GM12878 (cell line): ENCODE data around the gene RHEB. TPM values are rescaled to one million over a fixed set of nuclear protein-coding genes. Genes with fewer than 3 reads are reported as not detected.
"Not testable (repeated sequence)": the region's sequence is repeated elsewhere in the genome, so short reads cannot be mapped to it uniquely, and the experiment has no call there.

Experiments used
- ATAC-seq: fragments of 200-7000 bp; cut with Tn5 transposase; 3 replicates; pipeline ENCODE4 v1.9.1; 2020; ENCODE audit warnings: mild to moderate bottlenecking, moderate library complexity
- BruUV-seq: library from RNA; stranded (reverse); fragments of 400-500 nt; replicated peaks from 2 replicates; lab custom pipeline; 2021; lab: Mats Ljungman, UMichigan
- CTCF ChIA-PET: fragments of 300-600 bp; sonication (Branson Sonifier 250); formaldehyde crosslinking; extraction: SDS; loops from one replicate; lab custom pipeline; 2021; ENCODE audit warnings: inconsistent platforms; lab: Yijun Ruan, JAX
- POLR2A ChIA-PET: fragments of 350-600 bp; formaldehyde crosslinking; extraction: SDS; loops from one replicate; lab custom pipeline; 2021; ENCODE audit warnings: inconsistent platforms; lab: Charles Lee
- RAD21 ChIA-PET: fragments of 300-600 bp; sonication (Branson Sonifier 250); formaldehyde crosslinking; loops from one replicate; lab custom pipeline; 2023; ENCODE audit warnings: antibody characterized with exemption; ENCODE audit not compliant: unreplicated experiment; lab: Charles Lee
- SMC1A ChIA-PET: fragments of 300-600 bp; sonication (Branson Sonifier 250); formaldehyde crosslinking; loops from one replicate; lab custom pipeline; 2023; ENCODE audit not compliant: unreplicated experiment, uncharacterized antibody; lab: Charles Lee
- DNase-seq: peaks from one replicate; pipeline ENCODE4 v3.0.0-alpha.2; 2011; ENCODE audit warnings: low read depth, low spot score
- FAIRE-seq: peaks from 3 replicates; lab custom pipeline; 2011; peaks lifted over from hg19 to GRCh38; lab: Jason Lieb, UNC
- H2AFZ ChIP-seq: 2 replicates; pipeline ENCODE4 v1.6.0; 2011; ENCODE audit warnings: low read depth, low read length, control low read depth; ENCODE audit not compliant: control insufficient read depth
- H3K27ac ChIP-seq: 2 replicates; pipeline ENCODE4 v1.5.1; 2011; ENCODE audit warnings: control low read depth; ENCODE audit not compliant: control insufficient read depth, insufficient read depth
- H3K27me3 ChIP-seq, 2 experiments: replicated peaks in 1 of 2; 2 replicates each; pipeline versions ENCODE4 v1.6.0 to v1.6.1; 2011; ENCODE audit warnings: low read length in 1 of 2; ENCODE audit not compliant: control insufficient read depth in 2 of 2, insufficient read depth in 2 of 2
- H3K36me3 ChIP-seq, 2 experiments: 2 replicates each; pipeline ENCODE4 v1.5.1; 2011; ENCODE audit warnings: low read length in 1 of 2; ENCODE audit not compliant: control insufficient read depth in 2 of 2, insufficient read depth in 2 of 2
- H3K4me1 ChIP-seq: 2 replicates; pipeline ENCODE4 v1.6.1; 2011; ENCODE audit warnings: mild to moderate bottlenecking, low read length, moderate library complexity, mixed read lengths; ENCODE audit not compliant: control insufficient read depth, insufficient read depth
- H3K4me2 ChIP-seq: 2 replicates; pipeline ENCODE4 v1.6.0; 2011; ENCODE audit warnings: control low read depth; ENCODE audit not compliant: control insufficient read depth, insufficient read depth
- H3K4me3 ChIP-seq: fragments of 200-600 bp; sonication (generic); 2 replicates; pipeline ENCODE4 v1.5.1; 2016
- H3K79me2 ChIP-seq: 2 replicates; pipeline ENCODE4 v1.6.0; 2011; ENCODE audit warnings: low read length; ENCODE audit not compliant: control insufficient read depth, insufficient read depth
- H3K9ac ChIP-seq: 2 replicates; pipeline ENCODE4 v1.8.0; 2011; ENCODE audit warnings: low read length, control low read depth, mixed read lengths; ENCODE audit not compliant: control insufficient read depth, insufficient read depth
- H3K9me3 ChIP-seq: replicated peaks from 3 replicates; pipeline ENCODE4 v1.5.1; 2011; ENCODE audit warnings: mild to moderate bottlenecking, low read length; ENCODE audit not compliant: control insufficient read depth, insufficient read depth
- H4K20me1 ChIP-seq: 2 replicates; pipeline ENCODE4 v1.6.0; 2011; ENCODE audit not compliant: control insufficient read depth, insufficient read depth
- BACH1 ChIP-seq: fragments of 450-650 bp; IDR thresholded peaks from 2 replicates; pipeline ENCODE4 v1.6.1; 2017; ENCODE audit warnings: mild to moderate bottlenecking, borderline replicate concordance
- DPF2 ChIP-seq: fragments of 450-650 bp; IDR thresholded peaks from 2 replicates; pipeline ENCODE4 v1.6.1; 2017; ENCODE audit warnings: mild to moderate bottlenecking
- GATAD2B ChIP-seq: fragments of 450-650 bp; conservative IDR thresholded peaks from 2 replicates; pipeline ENCODE4 v1.6.1; 2017; ENCODE audit warnings: low read depth, mild to moderate bottlenecking, moderate library complexity
- IKZF1 ChIP-seq: fragments of 450-650 bp; conservative IDR thresholded peaks from 2 replicates; pipeline ENCODE4 v1.6.1; 2017; ENCODE audit warnings: antibody characterized with exemption, mild to moderate bottlenecking
- LARP7 ChIP-seq: fragments of 450-650 bp; IDR thresholded peaks from 2 replicates; pipeline ENCODE4 v1.6.1; 2017; ENCODE audit warnings: mild to moderate bottlenecking
- MEF2A ChIP-seq: IDR thresholded peaks from 2 replicates; pipeline ENCODE4 v1.6.1; 2011; ENCODE audit warnings: low read depth, mild to moderate bottlenecking, low read length, moderate library complexity; ENCODE audit not compliant: insufficient read depth
- MXI1 ChIP-seq: fragments of 150-350 bp; IDR thresholded peaks from 2 replicates; pipeline ENCODE4 v1.6.1; 2011; ENCODE audit warnings: low read depth, mild to moderate bottlenecking, inconsistent platforms, low read length, improper control_type of control experiment
- MYC ChIP-seq: IDR thresholded peaks from 2 replicates; pipeline ENCODE4 v1.6.1; 2011; ENCODE audit warnings: mild to moderate bottlenecking, low read length, moderate library complexity, inconsistent platforms; ENCODE audit not compliant: insufficient read depth, insufficient replicate concordance, insufficient read length, severe bottlenecking
- NR2C1 ChIP-seq: fragments of 450-650 bp; IDR thresholded peaks from 2 replicates; pipeline ENCODE4 v1.6.1; 2017; ENCODE audit warnings: antibody characterized with exemption, mild to moderate bottlenecking, moderate library complexity
- RAD21 ChIP-seq: IDR thresholded peaks from 2 replicates; pipeline ENCODE4 v1.6.1; 2011; ENCODE audit warnings: mild to moderate bottlenecking, low read depth, low read length, moderate library complexity; ENCODE audit not compliant: insufficient read depth
- ZBED1 ChIP-seq: IDR thresholded peaks from 2 replicates; pipeline ENCODE4 v1.6.1; 2016; ENCODE audit warnings: borderline replicate concordance
- ZNF24 ChIP-seq: fragments of 450-650 bp; IDR thresholded peaks from 2 replicates; pipeline ENCODE4 v1.6.1; 2017; ENCODE audit warnings: antibody characterized with exemption, mild to moderate bottlenecking
- WGBS: methylation state at CpG from one replicate; pipeline ENCODE4 v1.1.6; 2016; ENCODE audit warnings: low lambda C conversion rate; ENCODE audit not compliant: insufficient replicate concordance, insufficient coverage; ENCODE audit errors: missing lambda C conversion rate; 5-methylcytosine and 5-hydroxymethylcytosine counted together
- in situ Hi-C: fragments of 300-500 bp; cut with MboI; formaldehyde crosslinking; loops from 9 replicates; pipeline ENCODE4 v1.14.3; 2018; ENCODE audit warnings: mixed read lengths
- intact Hi-C: fragments of 100-400 bp; cut with micrococcal nuclease; formaldehyde crosslinking; loops from one replicate; pipeline ENCODE4 v1.14.2; 2022; ENCODE audit not compliant: unreplicated experiment
- polyA plus RNA-seq, 11 experiments: library from polyadenylated mRNA; depleted of rRNA in 4 of 11; unstranded in 6 of 11; stranded (reverse) in 5 of 11; fragments of >200 nt; fragmentation: Nextera tagmentation in 4 of 11; fragmentation: Illumina TruSeq in 1 of 11; extraction: Ambion mirVana in 4 of 11; extraction: Trizol in 1 of 11; gene quantifications; 1 replicate in 1 of 11; 2 replicates in 10 of 11; pipeline versions ENCODE4 v1.2.1 to v1.2.3, GENCODE V29; 2011 to 2016; ENCODE audit warnings: inconsistent platforms in 2 of 11, missing spikeins in 2 of 11, low read depth in 1 of 11
- total RNA-seq, 4 experiments: library from RNA; depleted of rRNA in 3 of 4; stranded (reverse); fragments of >200 nt in 3 of 4; fragmentation: Illumina TruSeq in 1 of 4; extraction: Trizol in 1 of 4; gene quantifications; 2 replicates each; pipeline versions ENCODE4 v1.2.1 to v1.2.3, GENCODE V29; 2013 to 2021
- TF ChIP-seq, protein P1 (sequence below), 3 experiments: IDR thresholded peaks in 2 of 3; conservative IDR thresholded peaks in 1 of 3; 2 replicates each; pipeline ENCODE4 v1.5.1; 2011; ENCODE audit warnings: low read depth in 3 of 3, low read length in 3 of 3, mild to moderate bottlenecking in 3 of 3, control low read depth in 2 of 3, moderate library complexity in 2 of 3, inconsistent platforms in 1 of 3, mixed read lengths in 1 of 3; ENCODE audit not compliant: control insufficient read depth in 2 of 3, insufficient read depth in 1 of 3; ENCODE audit errors: extremely low read depth in 1 of 3
- TF ChIP-seq, protein P2 (sequence below): fragments of 450-650 bp; conservative IDR thresholded peaks from 2 replicates; pipeline ENCODE4 v1.6.1; 2017; ENCODE audit warnings: mild to moderate bottlenecking, moderate library complexity

RHEB gene
- total and polyA plus RNA-seq, 10 of the 15 experiments (the other 5 are each of a cell fraction or from before 2014, with no cell fraction given): 6.2 to 67.8 (median 38.0) TPM

DNA sequence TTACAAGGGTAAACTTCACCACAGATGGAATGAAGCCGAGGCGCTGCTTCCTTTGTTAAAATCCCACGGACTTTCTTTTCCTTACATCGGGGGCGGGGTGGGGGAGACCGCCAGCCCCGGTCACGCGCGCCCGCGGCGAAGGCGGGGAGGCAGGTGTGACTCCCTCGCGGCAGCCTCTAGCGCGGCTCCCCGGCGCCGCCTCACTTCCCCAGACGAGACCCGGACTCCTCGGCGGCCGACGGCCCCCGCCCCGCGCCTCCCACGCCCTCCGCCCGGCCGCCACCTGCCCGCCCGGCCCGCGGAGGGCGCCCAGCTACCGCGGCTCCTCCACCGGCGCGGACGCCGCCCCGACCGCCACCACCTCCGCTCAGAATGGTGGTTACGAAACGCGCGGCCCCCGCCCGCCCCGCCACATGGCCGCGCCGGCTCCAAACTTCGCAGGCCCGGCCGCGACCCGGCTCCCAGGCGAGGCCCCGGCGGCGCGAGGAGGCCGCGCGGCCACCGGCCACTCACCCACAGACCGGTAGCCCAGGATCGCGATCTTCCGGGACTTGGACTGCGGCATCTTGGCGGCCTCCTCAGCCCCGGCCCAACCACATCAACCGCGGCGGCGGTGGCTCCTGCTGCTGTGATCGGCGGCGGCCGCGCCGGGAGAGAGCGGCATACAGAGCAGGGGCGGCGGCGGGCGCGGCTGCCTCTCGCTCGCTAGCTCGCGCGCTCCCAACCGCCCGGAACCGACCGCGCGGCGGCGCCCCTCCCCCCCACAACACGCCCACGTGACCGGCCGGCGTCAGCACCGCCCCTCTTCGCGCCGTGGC, 539 bp downstream of the RHEB start:
- DNase-seq, in situ Hi-C loops, H3K36me3 ChIP-seq, H4K20me1 ChIP-seq, FAIRE-seq, BruUV-seq, H3K4me1 ChIP-seq, H3K9me3 ChIP-seq, H3K27me3 ChIP-seq: not testable (repeated sequence)
- CTCF ChIA-PET: interaction anchor here (0.7 to 1.8 kb wide), 4 partner anchors 11 to 114 kb away, joined by 3 to 6 read pairs (median 4); no protein-coding TSS in a partner anchor
- POLR2A ChIA-PET: interaction anchor here (0.6 to 2.1 kb wide), 11 partner anchors 10 to 292 kb away, joined by 3 to 18 read pairs (median 4); partner anchors contain the start of gene ABCF2
- peak overlapping the region; percentile 93 for H3K9ac ChIP-seq
- H3K4me2 ChIP-seq: peak overlapping the region; percentile 66; the same call in 1 of the 2 replicates
- peak; percentile 66 for ATAC-seq
- under 1% methylated on average over 69 of the region's 118 CpGs for WGBS
- intact Hi-C loops: loop anchor here (1.0 to 5.0 kb wide), 3 partner anchors 47 to 177 kb away; partner anchors contain the start of gene NUB1
- peak overlapping the region; percentile 29 for H2AFZ ChIP-seq
- H3K4me3 ChIP-seq: peak overlapping the region; percentile 98
- peaks cover 50% of the 10 kb centered on the region for H3K79me2 ChIP-seq
- peak overlapping the region; percentile 91 for H3K27ac ChIP-seq
- SMC1A ChIA-PET: interaction anchor here (1.1 to 4.0 kb wide), 5 partner anchors 19 to 112 kb away, joined by 3 to 15 read pairs (median 7); no protein-coding TSS in a partner anchor
- RAD21 ChIA-PET: interaction anchor here (0.7 to 3.9 kb wide), 8 partner anchors 13 to 431 kb away, joined by 3 to 38 read pairs (median 7); no protein-coding TSS in a partner anchor
- TF ChIP-seq GATAD2B: peak; percentile 98
- 0 out of 2 replicates have a peak, but pooled peaks have one; percentile 13 for TF ChIP-seq RAD21
- TF ChIP-seq IKZF1: peak; percentile 83
- 0 out of 2 replicates have a peak, but pooled peaks have one; percentile 26 for TF ChIP-seq NR2C1
- peak; percentile 67; the same call in 1 of the 2 replicates for TF ChIP-seq ZBED1
- peak; percentile 11 for TF ChIP-seq MYC
- peak; percentile 90 for TF ChIP-seq BACH1
- TF ChIP-seq, protein P1, sequence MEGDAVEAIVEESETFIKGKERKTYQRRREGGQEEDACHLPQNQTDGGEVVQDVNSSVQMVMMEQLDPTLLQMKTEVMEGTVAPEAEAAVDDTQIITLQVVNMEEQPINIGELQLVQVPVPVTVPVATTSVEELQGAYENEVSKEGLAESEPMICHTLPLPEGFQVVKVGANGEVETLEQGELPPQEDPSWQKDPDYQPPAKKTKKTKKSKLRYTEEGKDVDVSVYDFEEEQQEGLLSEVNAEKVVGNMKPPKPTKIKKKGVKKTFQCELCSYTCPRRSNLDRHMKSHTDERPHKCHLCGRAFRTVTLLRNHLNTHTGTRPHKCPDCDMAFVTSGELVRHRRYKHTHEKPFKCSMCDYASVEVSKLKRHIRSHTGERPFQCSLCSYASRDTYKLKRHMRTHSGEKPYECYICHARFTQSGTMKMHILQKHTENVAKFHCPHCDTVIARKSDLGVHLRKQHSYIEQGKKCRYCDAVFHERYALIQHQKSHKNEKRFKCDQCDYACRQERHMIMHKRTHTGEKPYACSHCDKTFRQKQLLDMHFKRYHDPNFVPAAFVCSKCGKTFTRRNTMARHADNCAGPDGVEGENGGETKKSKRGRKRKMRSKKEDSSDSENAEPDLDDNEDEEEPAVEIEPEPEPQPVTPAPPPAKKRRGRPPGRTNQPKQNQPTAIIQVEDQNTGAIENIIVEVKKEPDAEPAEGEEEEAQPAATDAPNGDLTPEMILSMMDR (IDR thresholded peaks at IDR 0.05 in 2 of 3, conservative IDR thresholded peaks at IDR 0.05 in 1 of 3; ENCODE audit: control insufficient read depth in 2 of 3, extremely low read depth in 1 of 3, insufficient read depth in 1 of 3, low read depth in 3 of 3, low read length in 3 of 3): peak in 1 of 3 experiments; percentile 0; a peak in 1 of 6 replicates
- TF ChIP-seq, protein P2, sequence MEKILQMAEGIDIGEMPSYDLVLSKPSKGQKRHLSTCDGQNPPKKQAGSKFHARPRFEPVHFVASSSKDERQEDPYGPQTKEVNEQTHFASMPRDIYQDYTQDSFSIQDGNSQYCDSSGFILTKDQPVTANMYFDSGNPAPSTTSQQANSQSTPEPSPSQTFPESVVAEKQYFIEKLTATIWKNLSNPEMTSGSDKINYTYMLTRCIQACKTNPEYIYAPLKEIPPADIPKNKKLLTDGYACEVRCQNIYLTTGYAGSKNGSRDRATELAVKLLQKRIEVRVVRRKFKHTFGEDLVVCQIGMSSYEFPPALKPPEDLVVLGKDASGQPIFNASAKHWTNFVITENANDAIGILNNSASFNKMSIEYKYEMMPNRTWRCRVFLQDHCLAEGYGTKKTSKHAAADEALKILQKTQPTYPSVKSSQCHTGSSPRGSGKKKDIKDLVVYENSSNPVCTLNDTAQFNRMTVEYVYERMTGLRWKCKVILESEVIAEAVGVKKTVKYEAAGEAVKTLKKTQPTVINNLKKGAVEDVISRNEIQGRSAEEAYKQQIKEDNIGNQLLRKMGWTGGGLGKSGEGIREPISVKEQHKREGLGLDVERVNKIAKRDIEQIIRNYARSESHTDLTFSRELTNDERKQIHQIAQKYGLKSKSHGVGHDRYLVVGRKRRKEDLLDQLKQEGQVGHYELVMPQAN: peak; percentile 90
- TF ChIP-seq MEF2A: 0 out of 2 replicates have a peak, but pooled peaks have one; percentile 3
- TF ChIP-seq MXI1: peak; percentile 56
- TF ChIP-seq DPF2: peak; percentile 95
- 0 out of 2 replicates have a peak, but pooled peaks have one; percentile 26 for TF ChIP-seq ZNF24
- peak; percentile 99 for TF ChIP-seq LARP7
